Neural cell (in vitro differentiated cells): ENCODE results near the gene FOXA3.

Source experiments
- CTCF ChIP-seq: fragments of 450-650 bp; IDR thresholded peaks from 2 replicates; pipeline ENCODE4 v1.5.1; 2014; ENCODE audit warnings: antibody characterized with exemption, mild to moderate bottlenecking, moderate library complexity; ENCODE audit not compliant: poor library complexity, severe bottlenecking
- EZH2 ChIP-seq: fragments of 200-600, 300-800 bp; shearing (Covaris generic), sonication (generic); IDR thresholded peaks from 2 replicates; pipeline ENCODE4 v1.6.1; 2014; ENCODE audit warnings: antibody characterized with exemption, low read length, borderline replicate concordance, mild to moderate bottlenecking; ENCODE audit not compliant: insufficient read depth, poor library complexity, severe bottlenecking
- MXI1 ChIP-seq: fragments of 450-650 bp; conservative IDR thresholded peaks from 2 replicates; pipeline ENCODE4 v1.6.1; 2014; ENCODE audit warnings: antibody characterized with exemption, mild to moderate bottlenecking; ENCODE audit not compliant: poor library complexity, severe bottlenecking
- POLR2AphosphoS5 ChIP-seq: IDR thresholded peaks from 2 replicates; pipeline ENCODE4 v1.6.1; 2012
- REST ChIP-seq: IDR thresholded peaks from 2 replicates; pipeline ENCODE4 v1.6.1; 2012; ENCODE audit warnings: borderline replicate concordance
- SMC3 ChIP-seq: fragments of 450-650 bp; conservative IDR thresholded peaks from 2 replicates; pipeline ENCODE4 v1.6.1; 2014; ENCODE audit warnings: antibody characterized with exemption, mild to moderate bottlenecking, moderate library complexity; ENCODE audit not compliant: poor library complexity
- TAF1 ChIP-seq: IDR thresholded peaks from 2 replicates; pipeline ENCODE4 v1.6.1; 2012; ENCODE audit warnings: low read depth

DNA sequence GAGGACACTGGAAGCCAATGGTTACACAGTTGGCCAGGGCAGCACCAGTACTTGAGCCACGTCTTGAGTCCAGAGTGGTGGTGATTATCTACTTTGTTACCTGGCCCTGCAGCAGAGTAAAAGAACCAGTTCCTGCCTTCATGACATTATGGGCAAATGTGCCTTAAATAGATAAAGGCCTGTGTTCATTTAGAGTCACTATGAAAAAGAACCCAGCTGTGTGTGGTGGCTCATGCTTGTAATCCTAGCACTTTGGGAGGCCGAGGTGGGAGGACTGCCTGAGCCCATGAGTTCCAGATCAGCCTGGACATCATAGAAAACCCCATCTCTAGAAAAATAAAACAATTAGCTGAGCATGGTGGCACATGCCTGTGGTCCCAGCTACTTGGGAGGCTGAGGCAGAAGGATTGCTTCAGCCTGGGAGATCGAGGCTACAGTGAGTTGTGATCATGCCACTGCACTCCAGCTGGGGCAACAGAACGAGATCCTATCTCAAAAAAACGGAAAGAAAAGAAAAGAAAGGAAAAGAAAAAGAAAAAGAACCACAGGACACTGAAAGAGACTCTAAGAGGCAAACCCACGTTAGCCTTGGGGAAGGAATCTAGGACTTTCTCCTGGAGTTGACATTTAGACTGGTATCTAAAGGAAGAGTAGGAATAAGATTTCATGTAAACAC lies 25.2 kb downstream of the FOXA3 start:
- TF ChIP-seq CTCF (no peak), TAF1 (no peak), POLR2AphosphoS5 (no peak), REST (no peak), MXI1 (no peak), SMC3 (no peak), EZH2 (no peak)
